HG02840 (cell line): ENCODE measurements around the gene IL13RA2.

Experiments used
- ATAC-seq: cut with Tn5 transposase; IDR thresholded peaks from one replicate; pipeline ENCODE4 v1.9.1; 2021; ENCODE audit warnings: mild to moderate bottlenecking, moderate library complexity, moderate number of reproducible peaks; ENCODE audit not compliant: unreplicated experiment, low FRiP score

The IL13RA2 gene, protein sequence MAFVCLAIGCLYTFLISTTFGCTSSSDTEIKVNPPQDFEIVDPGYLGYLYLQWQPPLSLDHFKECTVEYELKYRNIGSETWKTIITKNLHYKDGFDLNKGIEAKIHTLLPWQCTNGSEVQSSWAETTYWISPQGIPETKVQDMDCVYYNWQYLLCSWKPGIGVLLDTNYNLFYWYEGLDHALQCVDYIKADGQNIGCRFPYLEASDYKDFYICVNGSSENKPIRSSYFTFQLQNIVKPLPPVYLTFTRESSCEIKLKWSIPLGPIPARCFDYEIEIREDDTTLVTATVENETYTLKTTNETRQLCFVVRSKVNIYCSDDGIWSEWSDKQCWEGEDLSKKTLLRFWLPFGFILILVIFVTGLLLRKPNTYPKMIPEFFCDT

DNA sequence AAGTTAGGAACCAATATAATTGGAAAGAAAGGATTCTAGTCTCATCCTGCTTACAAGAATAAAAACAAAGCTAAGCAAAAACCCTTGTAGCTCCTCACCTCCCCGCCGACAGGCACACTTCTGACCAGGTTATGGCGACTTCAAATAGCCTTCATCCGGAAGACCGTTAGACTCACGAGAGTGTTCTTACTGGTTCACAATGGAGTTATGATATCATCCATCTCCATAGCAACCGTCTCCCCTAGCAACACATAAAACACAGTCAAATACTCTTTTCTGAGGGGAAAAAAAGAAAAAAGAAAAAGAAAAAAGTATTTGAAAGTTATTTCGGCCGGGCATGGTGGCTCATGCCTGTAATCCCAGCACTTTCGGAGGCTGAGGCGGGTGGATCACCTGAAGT is at the start of gene IL13RA2:
Gene IL13RA2 (minus strand): TSS at position 162 of the 400 bp plus-strand sequence. CDS start 347 bp downstream, outside the sequence.
- ATAC-seq: no peak

- ATAC-seq: no peak
These were observed 47.9 kb upstream of the IL13RA2 start for GRCh38 chrX:115065304-115065703.

DNA sequence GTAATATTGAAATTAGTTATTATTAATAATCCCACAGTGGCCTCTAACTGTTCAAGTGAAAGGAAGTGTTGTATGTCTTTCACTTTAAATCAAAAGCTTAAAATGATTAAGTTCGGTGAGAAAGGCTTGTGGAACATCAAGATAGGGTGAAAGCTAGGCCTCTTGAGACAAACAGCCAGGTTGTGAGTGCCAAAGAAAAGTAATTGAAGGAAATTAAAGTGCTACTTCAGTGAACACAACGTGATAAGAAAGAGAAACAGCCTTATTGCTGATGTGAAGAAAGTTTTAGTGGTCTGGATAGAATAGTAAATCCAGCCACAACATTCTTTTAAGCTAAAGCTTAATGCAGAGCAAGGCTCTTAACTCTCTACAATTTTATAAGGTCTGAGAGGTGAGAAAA is 42.6 kb upstream of the IL13RA2 start:
- ATAC-seq: no peak

GRCh38 chrX:115058276-115058675 is 40.9 kb upstream of the IL13RA2 start:
- no peak for ATAC-seq

- no peak for ATAC-seq
These were observed 37.5 kb upstream of the IL13RA2 start for GRCh38 chrX:115054876-115055275.

DNA sequence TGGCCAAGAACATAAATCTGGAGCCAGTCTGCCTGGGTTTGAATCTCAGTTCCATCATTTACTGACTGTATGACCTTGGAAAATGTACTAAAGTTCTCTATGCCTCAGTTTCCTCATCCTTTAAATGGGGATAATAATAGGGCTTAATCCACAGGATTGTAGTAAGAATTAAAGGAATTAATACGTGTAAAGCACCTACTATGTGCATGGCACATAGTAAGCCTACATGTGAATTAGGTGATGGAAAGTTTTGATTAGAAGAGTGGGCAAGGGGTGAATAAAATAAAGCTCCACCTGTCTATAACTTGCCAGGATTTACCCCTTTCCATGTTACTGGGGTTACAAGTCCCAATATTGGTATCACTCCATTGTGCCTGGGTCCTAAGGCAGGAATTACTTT is 35.8 kb upstream of the IL13RA2 start:
- ATAC-seq: no peak

- ATAC-seq: no peak
These were observed 30.3 kb upstream of the IL13RA2 start for GRCh38 chrX:115047715-115048114.

DNA sequence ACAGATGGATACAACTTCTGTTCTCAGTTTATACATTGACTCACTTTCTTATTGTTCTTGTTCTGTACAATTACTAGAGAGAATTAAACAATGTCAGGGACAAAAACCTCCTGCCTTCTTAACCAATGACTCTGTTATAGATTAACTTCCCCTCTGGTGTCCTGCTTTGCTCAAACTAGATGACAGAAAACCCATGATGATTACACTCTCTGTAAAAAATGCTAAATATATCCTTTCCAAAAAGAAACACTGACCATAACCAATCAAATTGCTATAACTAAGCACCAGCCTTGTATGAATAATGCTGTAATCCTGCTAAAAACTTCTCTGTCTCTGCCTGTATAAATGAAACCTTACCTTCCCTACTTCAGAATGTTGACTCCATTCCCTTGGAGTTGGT is 29.8 kb upstream of the IL13RA2 start:
- no peak for ATAC-seq

- no peak for ATAC-seq
These were observed 23.0 kb upstream of the IL13RA2 start for GRCh38 chrX:115040417-115040816.

- no peak for ATAC-seq
These were observed 21.0 kb upstream of the IL13RA2 start for GRCh38 chrX:115038406-115038805.

GRCh38 chrX:115036029-115036428 is 18.6 kb upstream of the IL13RA2 start:
- ATAC-seq: no peak

GRCh38 chrX:115031989-115032388 is 14.6 kb upstream of the IL13RA2 start:
- no peak for ATAC-seq

DNA sequence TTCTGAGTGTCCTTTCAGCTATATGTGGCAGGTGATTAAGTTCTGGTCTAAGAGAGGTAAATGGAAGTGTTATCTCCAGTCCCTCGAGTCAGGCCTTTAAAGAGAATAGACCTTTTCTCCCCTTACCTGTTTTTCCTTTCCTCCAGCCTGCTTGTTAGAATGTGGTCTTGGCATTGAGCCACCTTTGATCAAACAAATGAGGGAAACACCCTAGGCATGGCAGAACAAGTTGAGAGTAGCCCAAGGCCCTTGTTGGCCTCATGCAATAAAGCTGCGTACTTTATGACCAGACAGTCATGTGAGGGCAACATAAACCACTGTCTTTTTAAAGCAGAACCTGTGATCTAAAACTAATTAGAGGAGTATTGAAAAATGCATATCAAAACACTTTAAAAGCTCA is 13.2 kb upstream of the IL13RA2 start:
- no peak for ATAC-seq

DNA sequence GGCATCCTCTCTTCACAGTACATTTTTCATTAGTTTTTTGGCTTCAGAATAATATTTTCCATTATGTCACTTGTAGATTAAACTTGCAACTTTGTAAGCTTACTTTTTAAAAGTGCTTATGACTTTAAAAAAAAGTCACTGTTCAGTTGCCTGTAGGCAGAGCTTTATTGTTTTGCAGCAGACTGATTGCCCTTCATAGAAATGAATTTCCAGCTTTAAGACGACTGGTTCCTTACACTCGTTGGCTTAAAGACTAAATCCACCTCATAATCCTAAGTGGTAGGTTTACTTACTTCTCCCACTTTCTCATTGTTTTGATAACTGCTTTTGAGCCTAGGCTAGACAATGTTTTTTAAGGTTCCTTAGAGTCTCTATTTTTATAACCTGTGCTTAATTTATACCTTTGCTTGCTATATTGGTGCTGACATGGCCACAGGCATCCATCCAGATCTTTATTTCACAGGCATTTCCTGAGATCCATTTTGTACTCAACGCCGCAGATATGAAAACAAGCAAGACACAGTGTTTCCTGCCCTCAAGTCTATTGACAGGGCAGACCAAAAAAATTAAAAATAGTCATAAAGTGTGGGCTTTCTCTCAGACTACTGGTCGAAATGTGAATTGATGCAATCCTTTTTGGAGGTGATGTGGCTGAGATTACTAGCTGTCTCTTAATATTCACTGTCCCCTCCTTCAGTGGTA is 12.6 kb upstream of the IL13RA2 start:
- no peak for ATAC-seq

DNA sequence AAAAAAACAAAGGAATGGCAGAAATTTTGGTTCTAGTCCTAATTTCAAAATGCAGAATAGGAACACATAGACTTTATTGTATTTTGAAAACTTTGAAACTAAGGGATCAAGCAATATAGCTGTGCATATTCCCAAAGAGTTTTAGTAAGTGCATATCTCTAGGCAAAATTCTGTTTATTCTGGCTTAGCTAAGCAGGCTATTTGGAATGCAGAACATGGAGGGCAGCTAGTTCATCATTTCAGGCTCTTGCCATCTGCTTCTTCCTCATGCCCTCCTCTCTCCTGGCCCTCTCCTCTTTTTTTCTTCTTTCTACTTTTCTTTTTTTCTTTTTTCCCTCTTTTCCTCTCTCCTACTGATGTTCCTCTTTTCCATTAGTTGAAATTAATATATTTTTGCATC is 12.0 kb upstream of the IL13RA2 start:
- ATAC-seq: no peak

DNA sequence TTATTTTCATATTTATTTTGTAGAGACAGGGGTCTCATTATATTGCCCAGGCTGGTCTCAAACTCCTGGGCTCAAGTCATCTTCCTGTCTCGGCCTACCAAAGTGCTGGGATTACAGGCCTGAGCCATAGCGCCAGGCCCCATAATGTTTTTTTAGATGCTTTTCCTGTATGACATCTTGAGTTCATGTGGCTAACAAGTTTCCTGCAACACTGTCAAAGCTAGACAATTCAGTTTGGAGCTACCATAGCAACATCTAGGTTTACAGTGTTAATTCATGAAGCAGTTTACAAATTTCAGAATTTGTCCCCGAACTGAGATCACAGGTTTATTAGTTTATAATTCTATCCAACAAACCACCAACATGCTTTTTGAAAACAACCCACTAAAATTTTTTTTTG is 6.4 kb upstream of the IL13RA2 start:
- ATAC-seq: no peak

DNA sequence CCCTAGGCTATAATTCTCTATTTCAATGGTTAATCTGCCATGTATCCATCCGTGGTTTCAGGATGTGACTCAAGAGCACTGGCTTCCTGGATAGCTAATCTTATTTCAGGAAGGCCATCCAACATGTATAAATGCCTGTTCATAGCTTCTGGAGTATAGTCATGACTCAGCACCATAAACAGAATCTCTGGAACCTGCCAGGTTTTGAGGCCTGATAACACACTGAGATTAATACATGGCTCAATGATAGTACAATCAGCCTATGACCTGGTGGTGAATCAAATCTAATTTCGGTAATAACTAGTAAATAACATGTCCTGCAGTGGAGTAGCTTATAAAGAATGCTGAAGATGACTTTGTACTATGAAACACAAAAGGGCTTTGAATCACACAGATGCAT is 5.7 kb upstream of the IL13RA2 start:
- ATAC-seq: no peak

DNA sequence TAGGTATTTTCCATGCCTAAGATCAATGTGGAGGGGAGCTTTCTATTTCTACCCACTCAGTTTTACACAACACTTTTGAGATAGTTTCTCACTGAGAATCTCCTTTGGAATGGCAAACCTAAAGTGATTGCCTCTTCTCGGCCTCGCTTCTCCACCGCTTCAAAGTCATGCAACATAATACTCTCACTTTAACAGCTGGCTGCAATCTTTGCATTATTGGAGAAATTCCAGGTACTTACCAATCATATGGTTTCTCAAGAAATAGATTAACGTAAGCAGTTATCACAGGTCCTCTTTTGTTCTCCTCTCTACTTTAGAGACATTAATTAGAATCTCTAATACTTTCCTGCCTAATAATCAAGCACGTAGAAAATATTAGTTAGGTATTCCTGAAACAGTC is 3.7 kb upstream of the IL13RA2 start:
- ATAC-seq: no peak

- ATAC-seq: no peak
These were observed 1.5 kb upstream of the IL13RA2 start for GRCh38 chrX:115018944-115019343.

DNA sequence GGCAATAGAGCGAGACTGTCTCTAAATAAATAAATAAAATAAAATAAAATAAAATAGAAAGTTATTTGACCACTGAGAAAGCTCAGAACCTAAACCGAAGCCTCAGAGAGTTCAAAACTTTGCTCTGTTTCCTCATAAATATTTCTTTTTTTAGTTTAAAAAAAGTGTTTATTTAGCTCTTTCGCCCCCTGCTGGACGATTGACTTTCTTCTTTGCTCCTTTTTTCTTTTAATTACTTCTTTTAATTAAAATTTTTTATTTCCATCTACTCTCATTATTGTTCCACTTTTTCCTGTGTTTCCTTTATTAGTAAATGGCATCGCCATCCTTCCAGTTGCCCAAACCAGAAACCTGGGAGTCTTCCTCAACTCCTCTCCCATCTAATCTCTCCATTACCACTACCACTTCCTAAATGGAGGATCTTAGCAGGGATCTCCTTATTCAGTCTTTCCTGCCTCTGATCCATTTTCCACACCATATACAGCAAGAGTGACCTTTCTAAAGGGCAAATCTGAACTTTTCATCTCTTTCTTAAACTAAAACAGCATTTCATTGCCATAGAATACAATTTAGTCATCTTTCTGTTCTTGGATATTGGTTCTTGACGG is 728 bp upstream of the IL13RA2 start:
- no peak for ATAC-seq

- no peak for ATAC-seq
These were observed 3.7 kb downstream of the IL13RA2 start for GRCh38 chrX:115013705-115014104.

GRCh38 chrX:115011428-115011827 is 6.0 kb downstream of the IL13RA2 start:
- ATAC-seq: no peak
